BE2C (cell line): ENCODE data around the gene CTXND1.

Source experiments
- DNase-seq: peaks from one replicate; pipeline ENCODE4 v3.0.0-alpha.2; 2020
- H3K27me3 ChIP-seq: fragments of 250-450 bp; sonication (Bioruptor Pico); 2 replicates; pipeline ENCODE4 v1.5.1; 2020; ENCODE audit warnings: mild to moderate bottlenecking
- H3K36me3 ChIP-seq: fragments of 250-450 bp; sonication (Bioruptor Pico); 2 replicates; pipeline ENCODE4 v1.5.1; 2020; ENCODE audit warnings: mild to moderate bottlenecking
- H3K4me1 ChIP-seq: fragments of 250-450 bp; sonication (Bioruptor Pico); 2 replicates; pipeline ENCODE4 v1.5.1; 2020
- H3K4me3 ChIP-seq: 2 replicates; pipeline ENCODE4 v1.5.1; 2011; ENCODE audit warnings: low read depth, low read length
- H3K9me3 ChIP-seq: fragments of 250-450 bp; sonication (Bioruptor Pico); 2 replicates; pipeline ENCODE4 v1.5.1; 2020
- TF ChIP-seq, protein P1 (sequence below): IDR thresholded peaks from 2 replicates; pipeline ENCODE4 v1.5.1; 2012; ENCODE audit warnings: mild to moderate bottlenecking, low read depth, low read length

CTXND1 gene

DNA sequence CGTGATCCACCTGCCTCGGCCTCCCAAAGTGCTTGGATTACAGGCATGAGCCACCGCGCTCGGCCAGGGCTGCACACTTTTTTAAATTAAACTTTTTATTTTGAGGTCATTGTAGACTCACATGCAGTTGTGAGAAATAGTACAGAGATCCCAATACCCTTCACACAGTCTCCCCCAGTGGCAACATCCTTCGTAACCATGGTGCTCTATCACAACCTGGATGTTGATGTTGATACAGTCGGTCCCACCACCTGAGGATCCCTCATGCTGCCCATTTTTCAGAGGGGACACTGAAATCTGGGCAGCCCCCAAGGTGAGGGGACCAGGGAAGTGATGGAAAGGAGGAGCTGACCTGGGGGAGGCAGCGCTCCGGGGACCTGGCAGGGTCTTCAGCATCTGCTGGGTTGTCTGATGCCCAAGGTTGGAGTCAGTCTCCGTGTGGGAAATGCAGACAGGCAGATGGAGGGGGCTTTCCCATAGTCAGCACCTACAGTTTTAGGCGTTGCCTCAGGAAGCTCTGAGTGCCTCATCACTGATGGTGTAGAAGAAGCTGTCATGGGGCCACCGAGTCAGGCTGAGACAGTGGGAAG lies 82.2 kb downstream of the CTXND1 start:
- TF ChIP-seq, protein P1, sequence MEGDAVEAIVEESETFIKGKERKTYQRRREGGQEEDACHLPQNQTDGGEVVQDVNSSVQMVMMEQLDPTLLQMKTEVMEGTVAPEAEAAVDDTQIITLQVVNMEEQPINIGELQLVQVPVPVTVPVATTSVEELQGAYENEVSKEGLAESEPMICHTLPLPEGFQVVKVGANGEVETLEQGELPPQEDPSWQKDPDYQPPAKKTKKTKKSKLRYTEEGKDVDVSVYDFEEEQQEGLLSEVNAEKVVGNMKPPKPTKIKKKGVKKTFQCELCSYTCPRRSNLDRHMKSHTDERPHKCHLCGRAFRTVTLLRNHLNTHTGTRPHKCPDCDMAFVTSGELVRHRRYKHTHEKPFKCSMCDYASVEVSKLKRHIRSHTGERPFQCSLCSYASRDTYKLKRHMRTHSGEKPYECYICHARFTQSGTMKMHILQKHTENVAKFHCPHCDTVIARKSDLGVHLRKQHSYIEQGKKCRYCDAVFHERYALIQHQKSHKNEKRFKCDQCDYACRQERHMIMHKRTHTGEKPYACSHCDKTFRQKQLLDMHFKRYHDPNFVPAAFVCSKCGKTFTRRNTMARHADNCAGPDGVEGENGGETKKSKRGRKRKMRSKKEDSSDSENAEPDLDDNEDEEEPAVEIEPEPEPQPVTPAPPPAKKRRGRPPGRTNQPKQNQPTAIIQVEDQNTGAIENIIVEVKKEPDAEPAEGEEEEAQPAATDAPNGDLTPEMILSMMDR, result no peak
- peaks cover 2% of the 10 kb centered on the region; the same call in 1 of the 2 replicates for H3K4me1 ChIP-seq
- no peak for DNase-seq
- H3K4me3 ChIP-seq, result no peak overlapping the region
- no peaks in the 10 kb centered on the region for H3K27me3 ChIP-seq
- no peaks in the 10 kb centered on the region for H3K9me3 ChIP-seq
- H3K36me3 ChIP-seq, result no peaks in the 10 kb centered on the region

DNA sequence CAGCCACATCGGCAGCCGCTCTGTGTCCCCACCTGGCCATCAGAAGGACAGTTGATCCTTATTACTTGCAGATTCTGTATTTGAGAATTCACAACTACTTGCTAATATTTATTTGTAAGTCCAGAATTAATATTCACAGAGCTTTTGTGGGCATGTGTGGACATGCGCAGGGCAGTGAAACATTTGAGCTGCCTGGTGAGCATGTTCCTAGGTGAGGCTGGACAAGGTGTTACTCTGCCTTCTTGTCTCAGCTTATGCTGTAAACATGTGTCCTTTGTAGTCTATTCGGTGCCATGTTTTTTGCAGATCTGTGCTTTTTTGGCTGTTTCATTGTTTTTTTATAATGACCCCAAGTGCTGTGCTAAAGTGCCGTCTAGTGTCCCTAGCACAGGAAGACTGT lies 83.6 kb downstream of the CTXND1 start:
- Histone ChIP-seq H3K36me3 (no peaks in the 10 kb centered on the region), H3K9me3 (no peaks in the 10 kb centered on the region), H3K4me3 (no peak overlapping the region), H3K4me1 (no peaks in the 10 kb centered on the region), H3K27me3 (no peaks in the 10 kb centered on the region)
- TF ChIP-seq, protein P1, result no peak
- DNase-seq, result no peak

DNA sequence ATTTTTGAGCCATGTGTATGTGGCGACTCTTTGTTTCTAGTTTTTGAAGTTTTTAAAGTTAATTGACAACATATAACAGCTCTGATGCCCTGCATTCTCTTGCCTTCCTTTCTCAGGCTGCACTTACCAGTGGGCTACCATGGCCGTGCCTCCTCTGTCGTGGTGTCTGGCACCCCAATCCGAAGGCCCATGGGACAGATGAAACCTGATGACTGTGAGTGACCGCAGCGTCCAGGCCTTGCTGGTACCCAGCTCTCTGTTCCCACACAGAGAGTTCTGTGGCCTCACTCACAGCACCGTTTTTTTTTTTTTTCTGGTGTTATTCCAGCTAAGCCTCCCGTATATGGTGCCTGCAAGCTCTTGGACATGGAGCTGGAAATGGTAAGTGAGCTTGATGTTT lies 84.1 kb downstream of the CTXND1 start:
- no peaks in the 10 kb centered on the region for H3K27me3 ChIP-seq
- no peaks in the 10 kb centered on the region for H3K4me1 ChIP-seq
- TF ChIP-seq, protein P1, result no peak
- DNase-seq, result no peak
- H3K36me3 ChIP-seq, result no peaks in the 10 kb centered on the region
- H3K9me3 ChIP-seq, result no peaks in the 10 kb centered on the region
- no peak overlapping the region for H3K4me3 ChIP-seq

DNA sequence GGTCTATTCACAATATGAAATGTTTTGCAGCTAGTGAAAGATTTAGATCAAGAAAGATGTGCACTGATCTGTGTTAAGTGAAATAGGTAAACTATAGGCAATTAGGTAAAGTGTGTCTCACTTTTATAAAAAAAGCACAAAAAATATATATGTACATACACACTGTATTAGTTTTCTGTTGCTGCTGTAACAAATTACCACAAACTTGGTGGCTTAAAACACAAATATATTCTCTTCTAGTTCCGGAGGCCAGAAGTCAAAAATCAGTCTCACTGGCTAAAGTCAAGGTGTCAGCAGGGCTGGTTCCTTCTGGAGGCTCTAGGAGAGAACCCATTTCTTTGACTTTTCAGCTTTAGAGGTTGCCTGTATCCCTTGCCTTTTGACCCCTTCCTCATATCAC lies 88.1 kb downstream of the CTXND1 start:
- Histone ChIP-seq H3K27me3 (no peaks in the 10 kb centered on the region), H3K36me3 (no peaks in the 10 kb centered on the region; the same call in 1 of the 2 replicates), H3K4me1 (no peaks in the 10 kb centered on the region)

DNA sequence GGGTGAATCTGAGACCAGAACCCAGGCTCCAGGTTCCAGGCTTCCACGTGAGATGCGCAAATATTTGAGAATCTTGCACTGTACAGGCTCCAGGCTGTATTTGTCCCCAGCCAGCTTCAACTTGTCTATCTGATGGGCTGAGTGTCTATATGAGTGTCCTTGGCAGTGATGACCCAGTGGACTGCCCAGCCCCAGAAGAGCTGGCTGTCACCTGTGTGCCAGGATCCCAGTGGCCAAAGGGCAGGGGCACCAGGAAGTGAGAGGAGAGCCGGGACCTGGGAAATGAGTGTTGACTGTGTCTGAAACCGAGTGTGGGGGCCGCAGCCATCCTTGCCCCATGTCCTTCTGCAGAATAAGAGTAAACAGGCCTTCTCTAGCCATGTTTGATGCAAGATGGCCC lies 88.8 kb downstream of the CTXND1 start:
- H3K9me3 ChIP-seq, result no peaks in the 10 kb centered on the region
- no peak for DNase-seq
- TF ChIP-seq, protein P1, result no peak
- H3K27me3 ChIP-seq, result no peaks in the 10 kb centered on the region
- no peak overlapping the region for H3K4me3 ChIP-seq
- H3K4me1 ChIP-seq, result no peaks in the 10 kb centered on the region
- no peaks in the 10 kb centered on the region; the same call in 1 of the 2 replicates for H3K36me3 ChIP-seq

More for the DNA sequence above, 88.1 kb downstream of the CTXND1 start:
- H3K9me3 ChIP-seq, result no peaks in the 10 kb centered on the region
- no peak overlapping the region for H3K4me3 ChIP-seq
- TF ChIP-seq, protein P1, result no peak
- DNase-seq, result no peak

DNA sequence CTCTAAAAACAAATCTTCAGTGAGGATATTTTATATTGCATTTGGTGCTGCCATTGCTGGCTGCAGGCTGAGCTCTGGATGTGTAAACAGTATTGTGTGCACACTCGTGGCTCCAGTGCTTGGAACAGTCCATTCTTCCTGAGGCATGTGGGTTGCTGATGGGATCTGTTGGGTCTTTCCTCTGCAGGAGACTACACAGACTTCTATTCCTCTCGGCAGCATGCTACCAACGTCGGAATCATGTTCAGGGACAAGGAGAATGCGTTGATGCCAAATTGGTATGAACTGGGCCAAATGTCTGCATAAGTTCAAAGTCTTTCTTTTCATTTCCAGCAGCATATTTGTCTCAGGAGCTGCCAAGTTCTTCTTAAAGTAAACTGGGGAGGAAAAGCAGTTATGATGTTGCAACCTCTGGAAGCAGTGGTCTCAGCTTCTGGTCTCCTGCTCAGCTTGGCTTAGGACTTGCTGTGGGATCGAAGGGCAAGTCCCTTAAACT lies 89.9 kb downstream of the CTXND1 start:
- H3K27me3 ChIP-seq, result no peaks in the 10 kb centered on the region
- no peaks in the 10 kb centered on the region for H3K9me3 ChIP-seq
- no peaks in the 10 kb centered on the region for H3K4me1 ChIP-seq
- TF ChIP-seq, protein P1, result no peak
- no peak overlapping the region for H3K4me3 ChIP-seq
- DNase-seq, result no peak
- H3K36me3 ChIP-seq, result no peaks in the 10 kb centered on the region; the same call in 1 of the 2 replicates
